ENCODE results near the gene ITGA2.

DNA sequence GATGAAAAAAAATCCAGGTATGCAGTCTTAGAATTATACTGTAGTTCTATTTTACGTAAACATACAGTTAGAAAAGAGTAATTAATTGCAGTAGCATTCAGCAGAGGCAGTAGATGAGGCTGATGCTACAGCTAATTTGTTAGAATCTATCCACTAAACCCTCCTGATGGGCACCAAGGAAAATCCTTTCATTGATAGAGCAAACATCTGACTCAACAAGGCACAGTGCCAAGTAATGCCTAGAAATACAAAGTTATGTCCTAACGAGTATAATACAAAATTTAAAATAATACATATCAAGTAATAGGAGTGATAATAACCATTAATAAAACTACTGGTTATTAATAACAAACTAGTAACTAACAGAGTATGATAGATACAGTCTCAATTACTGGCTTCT lies 111.5 kb downstream of the ITGA2 start:
- TF ChIP-seq POLR2AphosphoS5 (IDR thresholded peaks at IDR 0.05; ENCODE audit: low read depth, low read length) (no peak), POLR2A (IDR thresholded peaks at IDR 0.05; ENCODE audit: low read depth, low read length) (no peak)

All from GM12891 (cell line).